Measurements from ENCODE around the gene FAM83G.

Gene FAM83G

GRCh38 chr17:18920911-18921441 lies 83.6 kb downstream of the FAM83G start:
- no peak for DNase-seq (ENCODE audit: low read depth in 3 of 3)

DNA sequence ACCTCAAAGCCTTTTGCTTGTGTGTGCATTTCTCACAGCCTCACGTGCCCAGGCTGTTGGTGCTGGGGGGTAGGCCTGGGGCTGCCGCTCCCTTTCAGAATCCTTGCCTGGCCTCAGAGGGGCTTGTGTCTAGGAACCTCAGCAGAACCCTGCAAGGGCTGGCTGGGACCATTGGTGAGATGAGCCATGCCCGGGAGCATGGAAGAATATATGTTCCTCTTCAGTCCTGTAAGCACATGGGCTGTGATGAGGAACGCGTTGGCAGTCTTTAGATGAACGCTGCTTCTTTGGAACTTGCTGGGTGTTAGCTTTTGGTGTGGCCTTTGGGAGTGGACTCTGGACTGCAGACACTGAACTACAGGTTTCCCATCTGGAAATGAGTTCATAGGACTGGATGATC lies 84.6 kb downstream of the FAM83G start:
- DNase-seq (ENCODE audit: low read depth in 3 of 3), result no peak
